PC-3 (cell line): ENCODE results near the gene CCDC60. TPM values are rescaled to one million over a fixed set of nuclear protein-coding genes. Genes with fewer than 3 reads are reported as not detected.

Experiments
- ATAC-seq: fragments of 200-7000 bp; cut with Tn5 transposase; 2 replicates; pipeline ENCODE4 v1.9.1; 2020; ENCODE audit warnings: mild to moderate bottlenecking, moderate library complexity
- BruUV-seq: library from RNA; stranded (reverse); fragments of 400-500 nt; replicated peaks from 2 replicates; lab custom pipeline; 2021; lab: Mats Ljungman, UMichigan
- CTCF ChIA-PET: fragments of 300-600 bp; sonication (Branson Sonifier 250); formaldehyde crosslinking; loops from one replicate; lab custom pipeline; 2022; ENCODE audit warnings: antibody characterized with exemption; lab: Charles Lee
- POLR2A ChIA-PET: fragments of 300-600 bp; sonication (Branson Sonifier 250); formaldehyde crosslinking; loops from one replicate; lab custom pipeline; 2022; ENCODE audit warnings: antibody characterized with exemption; ENCODE audit not compliant: unreplicated experiment; lab: Charles Lee
- DNase-seq: peaks from one replicate; pipeline ENCODE4 v3.0.0-alpha.2; 2015
- H2AFZ ChIP-seq: fragments of 300-600 bp; sonication (generic); 2 replicates; pipeline ENCODE4 v1.6.0; 2016; ENCODE audit warnings: antibody characterized with exemption, low read length
- H3F3A ChIP-seq: fragments of 300-600 bp; sonication (generic); one replicate; pipeline ENCODE4 v1.6.0; 2017; ENCODE audit warnings: antibody characterized with exemption, low read length, control low read depth, mild to moderate bottlenecking; ENCODE audit not compliant: unreplicated experiment
- H3K27ac ChIP-seq: fragments of 300-600 bp; sonication (generic); 2 replicates; pipeline ENCODE4 v1.5.1; 2016; ENCODE audit warnings: mild to moderate bottlenecking, low read length
- H3K27me3 ChIP-seq: fragments of 300-600 bp; sonication (generic); 2 replicates; pipeline ENCODE4 v1.6.1; 2016; ENCODE audit warnings: low read length, mixed read lengths
- H3K36me3 ChIP-seq: fragments of 300-600 bp; sonication (generic); 2 replicates; pipeline ENCODE4 v1.6.1; 2016; ENCODE audit warnings: low read depth, mixed run types, low read length, mixed read lengths
- H3K4me1 ChIP-seq: fragments of 300-600 bp; sonication (generic); 2 replicates; pipeline ENCODE4 v1.5.1; 2016; ENCODE audit warnings: low read length; ENCODE audit not compliant: insufficient read depth
- H3K4me2 ChIP-seq: fragments of 300-600 bp; sonication (generic); 2 replicates; pipeline ENCODE4 v1.6.0; 2016; ENCODE audit warnings: low read length
- H3K4me3 ChIP-seq: fragments of 300-600 bp; sonication (generic); 2 replicates; pipeline ENCODE4 v1.5.1; 2016; ENCODE audit warnings: mild to moderate bottlenecking, low read length, mixed read lengths
- H3K79me2 ChIP-seq: fragments of 300-600 bp; sonication (generic); 2 replicates; pipeline ENCODE4 v1.6.1; 2017; ENCODE audit warnings: low read length, mixed read lengths
- H3K9ac ChIP-seq: fragments of 300-600 bp; sonication (generic); 2 replicates; pipeline ENCODE4 v1.6.0; 2016; ENCODE audit warnings: mild to moderate bottlenecking, low read length
- H3K9me2 ChIP-seq: fragments of 300-600 bp; sonication (generic); replicated peaks from 2 replicates; pipeline ENCODE4 v1.6.1; 2016; ENCODE audit warnings: mixed run types, low read length, mixed read lengths
- H3K9me3 ChIP-seq: fragments of 300-600 bp; sonication (generic); 2 replicates; pipeline ENCODE4 v1.6.1; 2016; ENCODE audit warnings: low read length, mixed read lengths
- H4K20me1 ChIP-seq: fragments of 300-600 bp; sonication (generic); 2 replicates; pipeline ENCODE4 v1.6.1; 2016; ENCODE audit warnings: low read length, mixed read lengths
- CTCF ChIP-seq: fragments of 300-600 bp; sonication (generic); conservative IDR thresholded peaks from 2 replicates; pipeline ENCODE4 v1.5.1; 2017; ENCODE audit warnings: antibody characterized with exemption, low read depth, mild to moderate bottlenecking, low read length
- EZH2 ChIP-seq: fragments of 300-600 bp; sonication (generic); IDR thresholded peaks from one replicate; pipeline ENCODE4 v1.6.1; 2017; ENCODE audit warnings: antibody characterized with exemption, mild to moderate bottlenecking, low read length; ENCODE audit not compliant: unreplicated experiment
- EZH2phosphoT487 ChIP-seq: fragments of 300-600 bp; sonication (generic); IDR thresholded peaks from 2 replicates; pipeline ENCODE4 v1.6.1; 2018; ENCODE audit warnings: mild to moderate bottlenecking, antibody characterized with exemption, low read length, borderline replicate concordance
- intact Hi-C: fragments of 100-400 bp; cut with micrococcal nuclease; formaldehyde crosslinking; loops from 2 replicates; pipeline ENCODE4 v1.9.0; 2023
- total RNA-seq: library from RNA; depleted of rRNA; stranded (reverse); fragments of >200 nt; gene quantifications from 2 replicates; pipeline ENCODE4 v1.2.3, GENCODE V29; 2014

The CCDC60 gene
- total RNA-seq, 1 experiment from 2014 or later: not detected

- peaks cover 12% of the 10 kb centered on the region; the same call in 1 of the 2 replicates for H3K27me3 ChIP-seq
- ATAC-seq (no peak), DNase-seq (no peak)
- H2AFZ ChIP-seq: no peak overlapping the region
- TF ChIP-seq EZH2 (no peak), EZH2phosphoT487 (no peak), CTCF (no peak)
- no peaks in the 10 kb centered on the region for H3K9me2 ChIP-seq
- no peaks in the 10 kb centered on the region for H3K36me3 ChIP-seq
- H3K9ac ChIP-seq: no peak overlapping the region
- H3F3A ChIP-seq: no peaks in the 10 kb centered on the region
- no peaks in the 10 kb centered on the region for H3K79me2 ChIP-seq
- intact Hi-C loops: no loop called here
- H3K4me3 ChIP-seq: no peak overlapping the region
- no TSS peak for BruUV-seq
- H3K27ac ChIP-seq: no peak overlapping the region
- ChIA-PET POLR2A (no interaction called here), CTCF (no interaction called here)
- H3K4me2 ChIP-seq: no peak overlapping the region
- no peaks in the 10 kb centered on the region for H3K4me1 ChIP-seq
- H4K20me1 ChIP-seq: no peaks in the 10 kb centered on the region
- H3K9me3 ChIP-seq: no peaks in the 10 kb centered on the region
Measured at GRCh38 chr12:119389687-119390086, 55.2 kb downstream of the CCDC60 start.

- CTCF ChIA-PET: no interaction called here
- H3K9me2 ChIP-seq: no peaks in the 10 kb centered on the region
- H3K4me2 ChIP-seq: no peak overlapping the region
- BruUV-seq: no TSS peak
- POLR2A ChIA-PET: no interaction called here
- ATAC-seq (no peak), DNase-seq (no peak)
- no peaks in the 10 kb centered on the region for H3F3A ChIP-seq
- no peaks in the 10 kb centered on the region for H3K4me1 ChIP-seq
- H3K9me3 ChIP-seq: no peaks in the 10 kb centered on the region
- peaks cover 6% of the 10 kb centered on the region; the same call in 1 of the 2 replicates for H3K27me3 ChIP-seq
- H3K79me2 ChIP-seq: no peaks in the 10 kb centered on the region
- H3K4me3 ChIP-seq: no peak overlapping the region
- H3K36me3 ChIP-seq: no peaks in the 10 kb centered on the region
- H3K9ac ChIP-seq: no peak overlapping the region
- intact Hi-C loops: no loop called here
- no peak overlapping the region for H3K27ac ChIP-seq
- H4K20me1 ChIP-seq: no peaks in the 10 kb centered on the region
- TF ChIP-seq CTCF: no peak
- no peak for TF ChIP-seq EZH2phosphoT487
- no peak for TF ChIP-seq EZH2
- no peak overlapping the region for H2AFZ ChIP-seq
Measured at GRCh38 chr12:119391673-119392072, 57.1 kb downstream of the CCDC60 start.

GRCh38 chr12:119393677-119394076 lies 59.1 kb downstream of the CCDC60 start:
- H3K27ac ChIP-seq: no peak overlapping the region
- no peaks in the 10 kb centered on the region for H4K20me1 ChIP-seq
- no peaks in the 10 kb centered on the region for H3K9me2 ChIP-seq
- H3K36me3 ChIP-seq: no peaks in the 10 kb centered on the region
- ChIA-PET CTCF (no interaction called here), POLR2A (no interaction called here)
- no peaks in the 10 kb centered on the region for H3K9me3 ChIP-seq
- H3K79me2 ChIP-seq: no peaks in the 10 kb centered on the region
- H3K4me2 ChIP-seq: no peak overlapping the region
- H2AFZ ChIP-seq: no peak overlapping the region
- intact Hi-C loops: no loop called here
- no peaks in the 10 kb centered on the region for H3F3A ChIP-seq
- no TSS peak for BruUV-seq
- H3K27me3 ChIP-seq: no peaks in the 10 kb centered on the region
- DNase-seq (no peak), ATAC-seq (no peak)
- no peaks in the 10 kb centered on the region for H3K4me1 ChIP-seq
- no peak for TF ChIP-seq EZH2
- no peak for TF ChIP-seq EZH2phosphoT487
- TF ChIP-seq CTCF: no peak
- H3K9ac ChIP-seq: no peak overlapping the region
- no peak overlapping the region for H3K4me3 ChIP-seq
